HepG2 (cell line): ENCODE measurements around the gene ATP13A4. TPM values are rescaled to one million over a fixed set of nuclear protein-coding genes. Genes with fewer than 3 reads are reported as not detected.

Experiments used
- ATAC-seq: fragments of 200-7000 bp; cut with Tn5 transposase; 3 replicates; pipeline ENCODE4 v1.9.1; 2020; ENCODE audit warnings: mild to moderate bottlenecking, moderate library complexity
- BruUV-seq: library from RNA; stranded (reverse); fragments of 400-500 nt; replicated peaks from 2 replicates; lab custom pipeline; 2021; lab: Mats Ljungman, UMichigan
- CTCF ChIA-PET: fragments of 300-600 bp; formaldehyde crosslinking; extraction: SDS; loops from one replicate; lab custom pipeline; 2021; ENCODE audit warnings: low total read pairs, inconsistent platforms, low intra/inter-chr PET ratio; lab: Yijun Ruan, JAX
- POLR2A ChIA-PET: fragments of 350-600 bp; sonication (Branson Sonifier 250); formaldehyde crosslinking; loops from one replicate; lab custom pipeline; 2020; ENCODE audit warnings: antibody characterized with exemption, inconsistent platforms; lab: Yijun Ruan, JAX
- DNase-seq: peaks from one replicate; pipeline ENCODE4 v3.0.0-alpha.2; 2015; ENCODE audit warnings: low spot score
- FAIRE-seq: peaks from 3 replicates; lab custom pipeline; 2011; peaks lifted over from hg19 to GRCh38; lab: Jason Lieb, UNC
- H2AFZ ChIP-seq: one replicate; pipeline ENCODE4 v1.6.1; 2011; ENCODE audit warnings: low read length, inconsistent platforms
- H3K27ac ChIP-seq: fragments of 300-600 bp; 3 replicates; pipeline ENCODE4 v1.8.0; 2011; ENCODE audit warnings: mixed run types, mild to moderate bottlenecking, mixed read lengths, low read length, inconsistent platforms; ENCODE audit not compliant: insufficient read depth; ENCODE audit errors: extremely low read length
- H3K27me3 ChIP-seq, 2 experiments: fragments of 200-600 bp in 1 of 2; 2 replicates in 1 of 2; 3 replicates in 1 of 2; pipeline versions ENCODE4 v1.6.0 to v1.8.0; 2011; ENCODE audit warnings: low read length in 2 of 2, mild to moderate bottlenecking in 2 of 2, moderate library complexity in 2 of 2, inconsistent platforms in 1 of 2; ENCODE audit not compliant: insufficient read depth in 2 of 2, control insufficient read depth in 1 of 2
- H3K36me3 ChIP-seq, 2 experiments: fragments of 200-600 bp in 1 of 2; replicated peaks in 1 of 2; 2 replicates in 1 of 2; 3 replicates in 1 of 2; pipeline versions ENCODE4 v1.5.1 to v1.8.0; 2011; ENCODE audit warnings: low read length in 2 of 2, inconsistent platforms in 1 of 2; ENCODE audit not compliant: insufficient read depth in 2 of 2, control insufficient read depth in 1 of 2
- H3K4me1 ChIP-seq: 2 replicates; pipeline ENCODE4 v1.5.1; 2012; ENCODE audit warnings: low read length, inconsistent platforms; ENCODE audit not compliant: insufficient read depth
- H3K4me2 ChIP-seq: 2 replicates; pipeline ENCODE4 v1.6.0; 2011; ENCODE audit warnings: low read depth, low read length, inconsistent platforms
- H3K4me3 ChIP-seq, 3 experiments: fragments of 200-600 bp in 1 of 3; sonication (generic), shearing (Covaris generic) in 1 of 3; replicated peaks in 1 of 3; 2 replicates each; pipeline ENCODE4 v1.5.1; 2011 to 2016; ENCODE audit warnings: low read length in 3 of 3, inconsistent platforms in 2 of 3, low read depth in 2 of 3, mild to moderate bottlenecking in 2 of 3, control low read depth in 1 of 3, mixed read lengths in 1 of 3; ENCODE audit not compliant: insufficient read depth in 1 of 3
- H3K79me2 ChIP-seq: one replicate; pipeline ENCODE4 v1.6.1; 2011; ENCODE audit warnings: low read length, inconsistent platforms; ENCODE audit not compliant: insufficient read depth
- H3K9ac ChIP-seq: 2 replicates; pipeline ENCODE4 v1.6.0; 2011; ENCODE audit warnings: mild to moderate bottlenecking, low read depth, low read length, inconsistent platforms; ENCODE audit not compliant: insufficient read depth
- H3K9me3 ChIP-seq: 2 replicates; pipeline ENCODE4 v1.5.1; 2012; ENCODE audit warnings: mild to moderate bottlenecking, low read length
- H4K20me1 ChIP-seq: 2 replicates; pipeline ENCODE4 v1.6.0; 2011; ENCODE audit warnings: inconsistent platforms, mild to moderate bottlenecking, low read length, moderate library complexity; ENCODE audit not compliant: insufficient read depth
- HOXD1 ChIP-seq: sonication (generic); formaldehyde crosslinking; IDR thresholded peaks from 2 replicates; pipeline ENCODE4 v1.5.0; 2020; ENCODE audit warnings: missing genetic modification reagents
- IKZF4 ChIP-seq: sonication (generic); formaldehyde crosslinking; IDR thresholded peaks from 2 replicates; pipeline ENCODE4 v1.5.1; 2020; ENCODE audit warnings: borderline replicate concordance, mild to moderate bottlenecking, low read depth, missing genetic modification reagents; ENCODE audit errors: not compliant biosample characterization
- IRX3 ChIP-seq: sonication (generic); formaldehyde crosslinking; IDR thresholded peaks from 2 replicates; pipeline ENCODE4 v1.8.1; 2023; ENCODE audit warnings: mild to moderate bottlenecking, low read depth, missing genetic modification reagents, borderline replicate concordance
- MAFG ChIP-seq: sonication (generic); formaldehyde crosslinking; IDR thresholded peaks from 2 replicates; pipeline ENCODE4 v1.5.1; 2020; ENCODE audit warnings: mild to moderate bottlenecking, missing genetic modification reagents
- MAX ChIP-seq: IDR thresholded peaks from 2 replicates; pipeline ENCODE4 v1.6.1; 2012; ENCODE audit warnings: inconsistent platforms
- PAWR ChIP-seq: sonication (generic); formaldehyde crosslinking; IDR thresholded peaks from 2 replicates; pipeline ENCODE4 v1.4.0; 2020; ENCODE audit warnings: missing genetic modification reagents, mild to moderate bottlenecking, borderline replicate concordance
- SOX5 ChIP-seq: IDR thresholded peaks from 2 replicates; pipeline ENCODE4 v1.6.1; 2016; ENCODE audit warnings: borderline replicate concordance
- TBL1XR1 ChIP-seq: fragments of 150-350 bp; IDR thresholded peaks from 2 replicates; pipeline ENCODE4 v1.6.1; 2014; ENCODE audit warnings: borderline replicate concordance, low read length; ENCODE audit not compliant: partially characterized antibody
- ZNF24 ChIP-seq: fragments of 450-650 bp; IDR thresholded peaks from 2 replicates; pipeline ENCODE4 v1.6.1; 2017; ENCODE audit warnings: antibody characterized with exemption, mild to moderate bottlenecking
- ZNF280B ChIP-seq: sonication (generic); formaldehyde crosslinking; IDR thresholded peaks from 2 replicates; pipeline ENCODE4 v1.5.0; 2020; ENCODE audit warnings: missing genetic modification reagents, mild to moderate bottlenecking, borderline replicate concordance
- ZNF3 ChIP-seq: IDR thresholded peaks from 2 replicates; pipeline ENCODE4 v1.7.0; 2017; ENCODE audit warnings: inconsistent platforms
- ZNF44 ChIP-seq: sonication (generic); formaldehyde crosslinking; IDR thresholded peaks from 2 replicates; pipeline ENCODE4 v1.5.1; 2020; ENCODE audit warnings: mild to moderate bottlenecking, missing genetic modification reagents
- ZNF441 ChIP-seq: sonication (generic); formaldehyde crosslinking; IDR thresholded peaks from 2 replicates; pipeline ENCODE4 v1.7.0; 2021; ENCODE audit warnings: missing genetic modification reagents, borderline replicate concordance
- ZNF747 ChIP-seq: sonication (generic); formaldehyde crosslinking; IDR thresholded peaks from 2 replicates; pipeline ENCODE4 v1.8.1; 2023; ENCODE audit warnings: missing genetic modification reagents, mild to moderate bottlenecking, borderline replicate concordance
- ZNF782 ChIP-seq: sonication (generic); formaldehyde crosslinking; IDR thresholded peaks from 2 replicates; pipeline ENCODE4 v1.4.0; 2020; ENCODE audit warnings: missing genetic modification reagents, mild to moderate bottlenecking, borderline replicate concordance
- ZNF891 ChIP-seq: sonication (generic); formaldehyde crosslinking; IDR thresholded peaks from 2 replicates; pipeline ENCODE4 v1.5.0; 2020; ENCODE audit warnings: mild to moderate bottlenecking, missing genetic modification reagents
- ZSCAN30 ChIP-seq: sonication (generic); formaldehyde crosslinking; IDR thresholded peaks from 2 replicates; pipeline ENCODE4 v1.5.0; 2020; ENCODE audit warnings: mild to moderate bottlenecking, missing genetic modification reagents
- ZSCAN9 ChIP-seq: IDR thresholded peaks from 2 replicates; pipeline ENCODE4 v1.6.1; 2016; ENCODE audit warnings: borderline replicate concordance
- WGBS: methylation state at CpG from one replicate; pipeline ENCODE4 v1.1.6; 2017; ENCODE audit warnings: low lambda C conversion rate; 5-methylcytosine and 5-hydroxymethylcytosine counted together
- in situ Hi-C: cut with HindIII; loops from 2 replicates; pipeline ENCODE4 v1.10.0; 2017; ENCODE audit warnings: low pct_unique_long_range_greater_than_20kb; ENCODE audit not compliant: extremely low pct_ligation_motif_present
- intact Hi-C: fragments of 100-400 bp; cut with micrococcal nuclease; formaldehyde crosslinking; loops from one replicate; pipeline ENCODE4 v1.10.0; 2022; ENCODE audit not compliant: unreplicated experiment
- polyA plus RNA-seq, 8 experiments: library from polyadenylated mRNA; depleted of rRNA in 3 of 8; stranded (reverse) in 7 of 8; unstranded in 1 of 8; fragments of >200 nt; fragmentation: Illumina TruSeq in 4 of 8; extraction: Trizol in 4 of 8; gene quantifications; 2 replicates each; pipeline versions ENCODE4 v1.2.1 to v1.2.3, GENCODE V29; 2011 to 2016; ENCODE audit warnings: low read depth in 4 of 8, missing spikeins in 1 of 8, mixed read lengths in 1 of 8; ENCODE audit not compliant: insufficient read depth in 1 of 8
- total RNA-seq, 5 experiments: library from RNA; depleted of rRNA; stranded (reverse); fragments of >200 nt; fragmentation: Illumina TruSeq; extraction: Trizol; gene quantifications; 2 replicates each; pipeline ENCODE4 v1.2.3, GENCODE V29; 2016; ENCODE audit warnings: low read depth in 1 of 5

ATP13A4 gene
- total and polyA plus RNA-seq, 2 of the 13 experiments (the other 11 are each of a cell fraction or from before 2014, with no cell fraction given) = 0.01 to 0.07 TPM

- no peak for TF ChIP-seq ZSCAN9 (CRISPR knock-in tag)
- TF ChIP-seq, all 625 proteins: peak for 0
These were observed 58.0 kb downstream of the ATP13A4 start (continued) for GRCh38 chr3:193496658-193497057.

GRCh38 chr3:193491026-193491425 lies 63.7 kb downstream of the ATP13A4 start:
- Histone ChIP-seq H3K4me3 (no peak overlapping the region), H2AFZ (no peak overlapping the region), H4K20me1 (no peaks in the 10 kb centered on the region), H3K4me2 (no peak overlapping the region), H3K79me2 (no peaks in the 10 kb centered on the region), H3K27ac (no peak overlapping the region), H3K9me3 (no peaks in the 10 kb centered on the region), H3K27me3 (no peaks in the 10 kb centered on the region), H3K4me1 (no peaks in the 10 kb centered on the region), H3K9ac (no peak overlapping the region), H3K36me3 (no peaks in the 10 kb centered on the region)
- CTCF ChIA-PET = no interaction called here
- BruUV-seq = no TSS peak
- 0% methylated on average over 1 of the region's 1 CpG for WGBS
- DNase-seq = no peak
- POLR2A ChIA-PET = no interaction called here
- TF ChIP-seq ZNF782 (no peak), ZNF891 (no peak), HOXD1 (CRISPR knock-in tag) (no peak), ZNF3 (no peak), ZNF441 (CRISPR knock-in tag) (no peak), IKZF4 (CRISPR knock-in tag) (no peak), ZSCAN30 (no peak), SOX5 (no peak), ZNF747 (CRISPR knock-in tag) (no peak), ZNF280B (CRISPR knock-in tag) (no peak), MAX (no peak), PAWR (no peak), ZNF24 (no peak), MAFG (CRISPR knock-in tag) (no peak), TBL1XR1 (no peak), IRX3 (no peak), ZNF44 (CRISPR knock-in tag) (no peak)
- intact Hi-C loops (no loop called here), in situ Hi-C loops (no loop called here)
- ATAC-seq = no peak
- no peak for FAIRE-seq
